Fibroblast of villous mesenchyme (primary cell): ENCODE results near the gene TRPC4AP. TPM values are rescaled to one million over a fixed set of nuclear protein-coding genes. Genes with fewer than 3 reads are reported as not detected.

Source experiments
- DNase-seq: peaks from one replicate; pipeline ENCODE4 v3.0.0-alpha.2; 2010; ENCODE audit warnings: low read depth
- H3K4me3 ChIP-seq: 2 replicates; pipeline ENCODE4 v1.5.1; 2011; ENCODE audit warnings: low read depth, mild to moderate bottlenecking, low read length
- CTCF ChIP-seq: IDR thresholded peaks from 2 replicates; pipeline ENCODE4 v1.5.1; 2012; ENCODE audit warnings: low read depth, mild to moderate bottlenecking, low read length; ENCODE audit not compliant: insufficient read depth
- total RNA-seq: library from RNA; depleted of rRNA; stranded (reverse); fragments of >200 nt; gene quantifications from 2 replicates; pipeline ENCODE4 v1.2.3, GENCODE V29; 2012

The TRPC4AP gene
- total RNA-seq, 1 donor: 96.7 TPM

- TF ChIP-seq CTCF: no peak
- DNase-seq: no peak
- no peak overlapping the region for H3K4me3 ChIP-seq
These were observed 67.5 kb downstream of the TRPC4AP start for GRCh38 chr20:35025116-35025515.

GRCh38 chr20:35023624-35024023, 69.0 kb downstream of the TRPC4AP start:
- TF ChIP-seq CTCF: no peak
- no peak for DNase-seq
- no peak overlapping the region for H3K4me3 ChIP-seq

GRCh38 chr20:35021831-35022230, 70.8 kb downstream of the TRPC4AP start:
- DNase-seq: no peak
- TF ChIP-seq CTCF: no peak
- no peak overlapping the region for H3K4me3 ChIP-seq

DNA sequence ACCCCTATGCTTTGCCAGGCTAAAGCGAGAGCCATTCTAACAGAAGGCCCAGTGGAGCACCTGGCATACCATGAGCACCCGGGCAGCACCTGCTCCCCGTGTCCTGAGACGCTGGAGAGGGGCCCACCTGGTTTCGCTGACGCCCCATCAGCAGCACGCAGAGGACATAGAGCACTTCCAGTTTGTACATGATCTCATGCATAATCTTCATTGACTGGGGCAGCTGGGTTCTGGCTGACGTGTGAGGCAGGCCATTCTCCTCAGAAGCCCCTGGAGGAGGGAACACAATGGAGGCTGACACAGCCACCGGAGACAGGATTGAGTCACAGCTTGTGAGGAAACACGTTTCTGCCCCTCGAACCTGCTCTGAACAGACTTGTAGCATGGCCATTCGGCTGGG, 71.5 kb downstream of the TRPC4AP start:
- DNase-seq: no peak
- TF ChIP-seq CTCF: no peak
- H3K4me3 ChIP-seq: no peak overlapping the region

DNA sequence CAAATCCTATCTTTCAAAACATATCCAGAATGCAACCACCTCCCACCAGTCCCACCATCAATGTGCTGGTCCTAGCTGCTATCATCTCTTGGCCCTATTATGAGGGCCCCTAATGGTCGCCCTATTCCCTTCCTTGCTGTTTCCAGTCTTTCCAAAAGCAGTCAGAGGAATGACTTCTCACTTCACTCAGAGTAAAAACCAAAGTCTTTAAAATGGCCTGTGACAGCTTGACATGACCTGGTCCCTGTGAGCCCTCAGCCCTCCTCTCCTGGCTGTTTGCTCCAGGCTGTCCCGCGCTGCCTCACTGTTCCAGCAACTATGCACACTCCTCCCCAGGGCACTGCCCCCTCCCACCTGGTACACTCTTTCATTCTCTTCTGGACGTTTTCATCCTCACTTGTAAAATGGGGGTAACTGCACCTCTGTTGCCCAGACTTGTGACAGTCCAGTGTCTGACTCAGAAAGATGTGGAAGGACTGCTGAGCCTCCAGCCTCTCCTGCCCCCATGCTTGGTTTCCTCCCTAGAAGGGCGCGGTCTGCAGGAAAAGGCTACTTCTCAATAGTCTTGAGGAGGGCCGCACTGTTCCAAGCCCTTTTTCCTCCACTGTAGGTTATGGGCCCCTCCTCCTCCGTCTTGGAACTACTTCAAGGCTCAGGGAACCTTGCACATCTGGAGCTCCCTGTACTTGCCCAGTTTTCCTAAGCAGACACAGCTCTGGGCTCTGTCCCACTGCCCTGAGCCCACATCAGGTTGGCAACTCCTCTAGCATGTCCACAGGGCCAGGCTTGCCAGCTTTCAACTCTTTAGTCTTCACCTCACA, 72.3 kb downstream of the TRPC4AP start:
- H3K4me3 ChIP-seq: no peak overlapping the region
- no peak for TF ChIP-seq CTCF
- DNase-seq: peak; percentile 20

GRCh38 chr20:35018590-35019371, 73.8 kb downstream of the TRPC4AP start:
- no peak for TF ChIP-seq CTCF
- no peak for DNase-seq
- no peak overlapping the region for H3K4me3 ChIP-seq
